ENCODE data around the gene HPGD.

- no peak for TF ChIP-seq POLR2A (IDR thresholded peaks at IDR 0.05)
- TF ChIP-seq CTCF (IDR thresholded peaks at IDR 0.05): no peak
- no peak for TF ChIP-seq EP300 (IDR thresholded peaks at IDR 0.05)
- no peak for TF ChIP-seq POLR2AphosphoS5 (IDR thresholded peaks at IDR 0.05)
Observed at GRCh38 chr4:174494726-174495125, 27.6 kb downstream of the HPGD start.
